Measurements from ENCODE around the gene CLDN11. TPM values are rescaled to one million over a fixed set of nuclear protein-coding genes. Genes with fewer than 3 reads are reported as not detected.

The CLDN11 gene
- total and polyA plus RNA-seq, 5 donors: 7.5 to 13.7 (median 11.3) TPM

DNA sequence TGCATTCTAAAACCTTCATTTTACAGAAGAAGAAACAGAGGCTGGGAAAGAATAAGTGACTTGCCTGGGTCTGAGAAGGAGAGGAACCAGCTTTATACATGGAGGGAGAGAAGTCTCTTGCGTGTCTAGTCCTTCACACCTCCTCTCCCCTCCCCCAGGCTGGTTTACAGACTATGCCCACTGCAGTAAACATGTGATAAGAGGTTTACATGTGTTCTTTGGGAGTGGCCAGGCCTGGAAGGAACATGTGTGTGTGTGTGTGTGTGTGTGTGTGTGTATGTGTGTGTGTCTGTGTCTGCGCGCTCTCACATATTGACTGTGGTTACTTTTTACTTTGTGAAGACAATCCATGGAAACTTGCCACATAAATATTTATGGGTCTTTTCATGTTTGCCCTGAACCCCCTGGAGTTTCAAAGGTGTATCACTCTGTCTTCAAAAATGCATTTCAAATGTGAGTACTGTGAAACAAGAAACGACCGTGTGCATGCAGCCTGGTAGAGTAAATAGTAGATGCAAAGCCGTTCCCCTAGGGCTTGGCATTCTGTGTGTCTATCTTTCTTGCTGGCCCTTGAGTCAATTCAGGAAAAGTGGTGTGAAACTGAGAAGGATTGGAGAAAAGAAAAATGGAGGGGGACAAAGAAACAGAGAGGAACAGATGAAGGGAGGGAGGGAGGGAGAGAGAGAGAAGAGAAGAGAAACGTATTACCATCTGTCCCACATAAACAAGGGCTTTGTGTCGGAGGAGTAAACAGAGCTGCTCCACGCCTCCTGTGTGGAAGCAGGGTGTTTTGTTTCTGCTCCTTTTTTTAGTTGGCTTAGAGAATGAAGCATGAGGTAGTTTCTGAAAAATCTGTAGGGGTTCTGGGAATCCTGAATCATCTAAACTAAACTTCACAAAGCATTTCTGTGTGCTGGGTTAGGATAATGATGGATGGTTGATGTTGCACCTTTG lies 51.7 kb downstream of the CLDN11 start:
- intact Hi-C loops (cut with DNase I): no loop called here
- DNase-seq (no peak), ATAC-seq (no peak)
- Histone ChIP-seq H3K27me3 (ENCODE audit: control insufficient read depth, insufficient read depth) (no peaks in the 10 kb centered on the region), H3K27ac (ENCODE audit: low read length) (no peak overlapping the region), H3K4me1 (ENCODE audit: control insufficient read depth, insufficient read depth, low read length) (no peaks in the 10 kb centered on the region), H3K9me3 (ENCODE audit: control insufficient read depth, low read length) (no peaks in the 10 kb centered on the region), H3K4me3 (ENCODE audit: low read length) (no peak overlapping the region)
- 56% methylated on average over 9 of the region's 9 CpGs for WGBS

DNA sequence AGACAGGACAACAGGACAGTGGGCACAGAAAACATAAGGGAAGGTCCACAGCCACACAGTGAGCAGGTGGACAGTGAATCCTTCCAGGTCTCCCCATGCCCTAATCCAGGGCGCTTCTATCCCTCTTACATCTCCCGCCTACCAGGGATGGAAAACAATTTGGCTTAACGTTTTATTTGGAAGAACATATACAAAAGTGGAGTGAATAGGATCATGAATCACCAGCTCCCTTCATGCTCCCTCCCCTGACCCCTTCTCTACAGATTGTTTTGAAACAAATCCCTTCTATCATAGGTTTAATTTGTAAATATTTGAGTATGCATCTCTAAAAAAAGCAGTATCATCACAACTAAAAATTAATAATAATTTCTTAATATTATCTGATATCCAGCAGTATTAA lies 52.5 kb downstream of the CLDN11 start:
- 69% methylated on average over 3 of the region's 3 CpGs for WGBS
- Histone ChIP-seq H3K4me3 (ENCODE audit: low read length) (no peak overlapping the region), H3K9me3 (ENCODE audit: control insufficient read depth, low read length) (no peaks in the 10 kb centered on the region), H3K27ac (ENCODE audit: low read length) (no peak overlapping the region), H3K27me3 (ENCODE audit: control insufficient read depth, insufficient read depth) (no peaks in the 10 kb centered on the region), H3K4me1 (ENCODE audit: control insufficient read depth, insufficient read depth, low read length) (no peaks in the 10 kb centered on the region)
- ATAC-seq (no peak), DNase-seq (no peak)
- intact Hi-C loops (cut with DNase I): no loop called here

DNA sequence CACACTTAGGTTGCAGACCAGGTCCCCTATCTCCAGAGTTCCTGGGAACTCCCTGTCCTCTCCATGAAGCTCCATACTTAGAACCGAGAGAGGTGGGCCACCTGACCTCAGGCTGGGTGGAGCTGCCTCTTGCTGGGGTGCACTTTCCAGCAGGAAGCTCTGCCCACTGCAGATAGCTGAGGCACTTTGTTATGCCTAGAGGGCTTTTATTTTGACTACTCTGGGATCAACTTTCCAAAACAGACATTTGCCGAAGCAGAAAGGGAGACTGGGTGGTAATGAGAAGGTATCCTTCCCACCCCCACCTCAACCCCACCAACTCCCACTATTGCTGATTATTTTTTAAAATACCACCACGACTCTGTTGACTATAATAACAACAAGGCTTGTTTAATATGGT lies 54.7 kb downstream of the CLDN11 start:
- intact Hi-C loops (cut with DNase I): no loop called here
- no peaks in the 10 kb centered on the region for H3K9me3 ChIP-seq (ENCODE audit: control insufficient read depth, low read length)
- H3K27me3 ChIP-seq (ENCODE audit: control insufficient read depth, insufficient read depth): no peaks in the 10 kb centered on the region
- ATAC-seq (peak; percentile 66 to 98), DNase-seq (peak in 2 of 3 donors; percentile 37 to 68)
- no peak overlapping the region for H3K4me3 ChIP-seq (ENCODE audit: low read length)
- 43% methylated on average over 3 of the region's 3 CpGs for WGBS
- no peaks in the 10 kb centered on the region for H3K4me1 ChIP-seq (ENCODE audit: control insufficient read depth, insufficient read depth, low read length)
- H3K27ac ChIP-seq (ENCODE audit: low read length): no peak overlapping the region

DNA sequence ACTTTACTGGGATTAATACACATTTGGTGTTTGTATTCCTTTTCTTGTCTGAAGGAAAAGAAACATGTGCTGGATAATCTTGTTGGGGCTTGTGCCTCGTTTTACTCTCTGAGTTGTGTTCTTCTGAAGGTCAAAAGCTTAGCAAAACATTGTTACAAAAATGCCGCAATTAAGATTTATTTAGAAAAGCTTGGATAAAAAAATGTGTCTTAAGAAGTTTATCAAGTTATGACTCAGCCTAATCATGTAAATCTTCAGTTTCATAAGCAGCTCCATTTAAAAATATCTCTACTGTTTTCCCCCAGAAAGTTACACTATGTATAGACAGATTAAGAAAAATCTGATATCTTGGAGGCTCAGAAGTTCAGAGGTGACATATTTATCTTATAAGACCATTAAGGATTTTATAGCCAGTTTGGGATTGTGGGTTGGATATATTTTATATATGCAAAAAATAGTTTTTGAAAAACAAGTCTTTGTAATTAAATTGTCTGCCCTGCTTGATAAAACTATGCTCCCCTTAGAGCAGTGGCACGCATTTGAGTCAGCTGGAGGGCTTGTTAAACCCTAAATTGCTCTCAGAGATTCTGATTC lies 56.5 kb downstream of the CLDN11 start:
- Histone ChIP-seq H3K27me3 (ENCODE audit: control insufficient read depth, insufficient read depth) (no peaks in the 10 kb centered on the region), H3K9me3 (ENCODE audit: control insufficient read depth, low read length) (no peaks in the 10 kb centered on the region), H3K4me1 (ENCODE audit: control insufficient read depth, insufficient read depth, low read length) (no peaks in the 10 kb centered on the region), H3K4me3 (ENCODE audit: low read length) (no peak overlapping the region), H3K27ac (ENCODE audit: low read length) (no peak overlapping the region)
- ATAC-seq (no peak), DNase-seq (no peak)
- whole genome bisulfite sequencing: 62% methylated on average over 3 of the region's 3 CpGs
- intact Hi-C loops (cut with DNase I): no loop called here

DNA sequence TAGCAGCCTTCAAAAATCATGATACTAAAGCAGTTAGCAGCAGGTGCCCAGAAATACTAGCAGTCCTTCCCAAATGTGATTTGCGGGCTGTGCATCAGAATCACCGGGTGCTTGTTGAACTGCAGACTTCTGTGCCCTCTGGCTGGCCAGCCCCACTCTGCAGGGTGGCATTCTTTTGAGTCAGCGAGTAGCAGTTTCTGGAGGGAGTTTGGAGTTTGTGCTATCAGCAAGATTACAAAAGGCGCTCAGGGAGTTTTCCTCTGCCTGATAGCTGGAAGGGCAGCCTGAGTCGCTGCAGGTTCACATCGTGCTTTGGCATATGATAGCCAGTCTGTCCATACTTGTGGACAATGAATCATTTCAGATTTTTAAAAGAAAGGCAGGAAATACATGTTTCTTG lies 57.6 kb downstream of the CLDN11 start:
- no peaks in the 10 kb centered on the region for H3K4me1 ChIP-seq (ENCODE audit: control insufficient read depth, insufficient read depth, low read length)
- ATAC-seq (peak in 1 of 2 donors; percentile 29), DNase-seq (no peak)
- intact Hi-C loops (cut with DNase I): no loop called here
- no peak overlapping the region for H3K27ac ChIP-seq (ENCODE audit: low read length)
- H3K4me3 ChIP-seq (ENCODE audit: low read length): no peak overlapping the region
- no peaks in the 10 kb centered on the region for H3K9me3 ChIP-seq (ENCODE audit: control insufficient read depth, low read length)
- 35% methylated on average over 6 of the region's 6 CpGs for WGBS
- no peaks in the 10 kb centered on the region for H3K27me3 ChIP-seq (ENCODE audit: control insufficient read depth, insufficient read depth)

DNA sequence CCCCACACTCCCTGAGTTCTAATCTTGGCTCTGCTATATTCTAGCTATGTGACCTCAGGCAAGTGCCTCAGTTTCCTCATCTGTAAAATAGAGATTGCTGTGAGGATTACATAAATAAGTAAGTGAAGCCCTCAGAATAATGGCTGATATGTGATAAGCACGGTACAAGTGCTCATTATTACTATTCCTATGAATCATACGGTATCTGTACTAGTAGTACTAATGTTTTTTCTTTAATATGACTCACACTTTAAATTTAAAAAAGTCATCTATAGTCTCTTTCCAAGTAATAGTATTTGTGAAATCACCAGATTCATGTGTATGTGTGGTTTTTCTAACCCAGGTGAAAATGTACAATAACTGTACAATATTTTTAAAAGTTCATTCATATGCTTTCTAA lies 58.7 kb downstream of the CLDN11 start:
- Histone ChIP-seq H3K27ac (ENCODE audit: low read length) (no peak overlapping the region), H3K9me3 (ENCODE audit: control insufficient read depth, low read length) (no peaks in the 10 kb centered on the region), H3K4me1 (ENCODE audit: control insufficient read depth, insufficient read depth, low read length) (no peaks in the 10 kb centered on the region), H3K27me3 (ENCODE audit: control insufficient read depth, insufficient read depth) (no peaks in the 10 kb centered on the region), H3K4me3 (ENCODE audit: low read length) (no peak overlapping the region)
- intact Hi-C loops (cut with DNase I): no loop called here
- DNase-seq: no peak
- WGBS: 45% methylated on average over 2 of the region's 2 CpGs
- ATAC-seq: no peak

GRCh38 chr3:170480111-170480510 lies 61.4 kb downstream of the CLDN11 start:
- H3K9me3 ChIP-seq (ENCODE audit: control insufficient read depth, low read length): no peaks in the 10 kb centered on the region
- DNase-seq (no peak), ATAC-seq (no peak)
- H3K4me1 ChIP-seq (ENCODE audit: control insufficient read depth, insufficient read depth, low read length): no peaks in the 10 kb centered on the region
- intact Hi-C loops (cut with DNase I): no loop called here
- H3K27me3 ChIP-seq (ENCODE audit: control insufficient read depth, insufficient read depth): no peaks in the 10 kb centered on the region
- no peak overlapping the region for H3K27ac ChIP-seq (ENCODE audit: low read length)
- WGBS: 91% methylated on average over 4 of the region's 4 CpGs
- no peak overlapping the region for H3K4me3 ChIP-seq (ENCODE audit: low read length)

DNA sequence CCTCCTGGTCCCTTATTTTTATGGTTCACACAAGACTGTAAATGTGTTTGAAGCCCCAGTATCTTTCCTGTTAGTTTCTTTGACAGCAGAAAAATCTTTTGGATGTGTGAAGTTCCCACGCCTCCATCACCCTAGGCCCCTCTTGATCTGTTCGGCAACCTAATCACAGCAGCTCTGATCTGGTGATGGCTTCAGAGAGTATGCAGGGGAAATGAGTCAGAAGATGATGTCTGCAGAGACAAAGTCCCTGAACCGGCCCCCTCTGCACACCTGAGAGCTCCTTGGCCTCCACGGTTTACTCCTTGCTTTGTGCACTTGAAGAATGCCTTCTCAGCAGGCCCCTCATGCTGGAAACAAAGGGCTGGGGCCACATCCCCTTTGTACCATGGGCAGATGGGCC lies 63.5 kb downstream of the CLDN11 start:
- no peak overlapping the region for H3K4me3 ChIP-seq (ENCODE audit: low read length)
- WGBS: 82% methylated on average over 4 of the region's 4 CpGs
- no peak overlapping the region for H3K27ac ChIP-seq (ENCODE audit: low read length)
- DNase-seq (no peak), ATAC-seq (no peak)
- H3K4me1 ChIP-seq (ENCODE audit: control insufficient read depth, insufficient read depth, low read length): no peaks in the 10 kb centered on the region
- H3K9me3 ChIP-seq (ENCODE audit: control insufficient read depth, low read length): no peaks in the 10 kb centered on the region
- intact Hi-C loops (cut with DNase I): no loop called here
- no peaks in the 10 kb centered on the region for H3K27me3 ChIP-seq (ENCODE audit: control insufficient read depth, insufficient read depth)

DNA sequence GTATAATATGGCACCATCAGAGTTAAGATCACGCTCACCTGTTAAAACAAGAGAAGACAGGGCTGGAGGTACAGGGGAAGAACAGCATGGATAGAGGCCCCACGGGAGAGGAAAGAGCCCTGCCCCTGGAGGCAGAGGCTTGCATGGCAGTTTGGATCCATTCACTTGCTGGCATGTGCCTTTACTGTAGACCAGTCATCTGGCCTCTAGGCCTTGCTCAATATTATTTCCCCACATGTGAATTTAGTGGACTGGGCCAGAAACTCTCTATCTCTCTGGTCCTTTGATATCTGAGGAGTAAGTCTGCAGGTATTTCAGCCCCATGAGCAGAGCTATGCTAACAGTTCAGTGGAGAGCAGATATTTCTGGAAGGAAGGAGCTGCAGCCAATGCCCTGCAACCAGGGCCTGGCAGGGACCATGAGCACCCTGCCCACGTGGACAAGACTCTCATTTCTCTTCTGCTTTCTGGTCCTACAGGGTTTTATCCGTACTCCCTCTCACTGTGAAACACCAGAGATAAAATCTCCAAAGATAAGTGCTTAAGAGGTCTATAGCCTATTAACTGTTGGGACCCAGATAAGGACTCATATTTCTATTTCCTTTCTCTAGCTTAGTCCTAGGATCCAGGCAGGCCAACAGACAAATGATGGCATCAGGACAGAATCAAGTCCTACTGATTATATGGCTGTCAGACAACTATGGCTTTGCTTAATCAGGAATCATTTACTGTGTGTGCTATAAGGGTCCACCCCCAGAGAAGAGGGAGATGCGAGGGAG lies 65.0 kb downstream of the CLDN11 start:
- intact Hi-C loops (cut with DNase I): no loop called here
- WGBS: 71% methylated on average over 5 of the region's 5 CpGs

More for the DNA sequence above, 65.0 kb downstream of the CLDN11 start:
- H3K27me3 ChIP-seq (ENCODE audit: control insufficient read depth, insufficient read depth): no peaks in the 10 kb centered on the region
- DNase-seq (no peak), ATAC-seq (no peak)
- H3K27ac ChIP-seq (ENCODE audit: low read length): no peak overlapping the region
- H3K9me3 ChIP-seq (ENCODE audit: control insufficient read depth, low read length): no peaks in the 10 kb centered on the region
- H3K4me3 ChIP-seq (ENCODE audit: low read length): no peak overlapping the region
- no peaks in the 10 kb centered on the region for H3K4me1 ChIP-seq (ENCODE audit: control insufficient read depth, insufficient read depth, low read length)

Measured in right cardiac atrium (tissue), 5 donors.